VCaP (cell line): ENCODE results near the gene TBC1D1.

Experiments used
- H3K27ac ChIP-seq: fragments of 450-650 bp; 2 replicates; pipeline ENCODE4 v1.5.1; 2017
- CTCF ChIP-seq: fragments of 450-650 bp; conservative IDR thresholded peaks from 2 replicates; pipeline ENCODE4 v1.5.1; 2017; ENCODE audit warnings: mild to moderate bottlenecking, moderate library complexity

The TBC1D1 gene

DNA sequence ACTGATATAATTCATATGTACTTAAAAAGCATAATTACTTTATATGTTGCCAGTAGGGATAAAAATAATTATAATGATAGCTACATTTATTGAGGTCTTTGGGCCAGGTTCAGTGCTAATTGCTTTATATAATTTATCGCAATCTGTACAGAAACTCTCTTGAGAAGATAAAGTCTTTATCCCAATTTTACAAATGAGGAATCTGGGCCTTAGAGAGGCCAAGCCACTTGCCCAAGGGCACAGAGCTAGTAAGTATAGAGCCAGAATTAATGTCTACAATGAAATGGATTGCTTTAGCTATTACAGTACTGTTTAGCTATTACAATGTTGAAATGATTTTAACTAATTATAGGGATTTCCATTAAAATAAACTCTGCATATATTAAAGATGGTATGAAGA, 30.6 kb upstream of the TBC1D1 start:
- no peak overlapping the region for H3K27ac ChIP-seq
- no peak for TF ChIP-seq CTCF

DNA sequence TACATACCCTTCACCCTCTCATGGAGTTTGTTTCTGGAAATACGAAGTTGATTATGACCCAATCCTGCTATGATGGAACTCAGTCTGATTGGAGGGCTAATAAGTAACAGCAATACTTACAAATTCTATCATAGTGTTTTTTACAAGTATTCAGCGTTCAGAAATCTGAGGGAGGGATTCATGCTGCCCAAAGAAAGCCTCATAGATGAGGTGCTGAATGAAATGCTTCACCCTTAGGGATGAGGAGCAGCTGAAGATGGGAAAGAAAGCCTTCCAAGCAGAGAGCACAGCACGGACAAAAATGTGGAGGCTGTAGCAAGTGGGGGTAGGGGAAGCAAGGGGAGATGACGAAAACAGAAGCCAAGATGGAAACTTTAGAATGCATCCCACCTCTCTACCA, 27.9 kb upstream of the TBC1D1 start:
- H3K27ac ChIP-seq = no peak overlapping the region
- TF ChIP-seq CTCF = no peak

GRCh38 chr4:37864786-37865185, 26.1 kb upstream of the TBC1D1 start:
- TF ChIP-seq CTCF = no peak
- no peak overlapping the region for H3K27ac ChIP-seq

DNA sequence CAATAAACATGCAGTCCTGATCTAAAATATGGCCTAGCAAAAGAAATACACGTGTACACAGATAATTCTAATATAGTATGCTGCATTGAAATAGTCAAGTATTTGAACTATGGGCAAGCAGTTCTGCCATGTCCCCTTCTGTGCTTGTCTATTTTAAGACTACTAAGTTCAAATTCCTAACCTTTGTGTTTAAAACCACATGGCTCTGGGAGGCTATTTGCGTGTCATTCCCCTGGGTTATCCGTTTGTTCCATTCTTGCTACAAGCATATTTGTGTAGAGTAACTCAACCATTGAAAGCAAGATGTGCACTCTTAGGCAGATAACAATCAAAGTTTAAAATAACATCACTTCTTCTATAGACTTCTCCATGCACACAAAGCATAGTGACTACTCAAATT, 25.4 kb upstream of the TBC1D1 start:
- H3K27ac ChIP-seq = no peak overlapping the region

DNA sequence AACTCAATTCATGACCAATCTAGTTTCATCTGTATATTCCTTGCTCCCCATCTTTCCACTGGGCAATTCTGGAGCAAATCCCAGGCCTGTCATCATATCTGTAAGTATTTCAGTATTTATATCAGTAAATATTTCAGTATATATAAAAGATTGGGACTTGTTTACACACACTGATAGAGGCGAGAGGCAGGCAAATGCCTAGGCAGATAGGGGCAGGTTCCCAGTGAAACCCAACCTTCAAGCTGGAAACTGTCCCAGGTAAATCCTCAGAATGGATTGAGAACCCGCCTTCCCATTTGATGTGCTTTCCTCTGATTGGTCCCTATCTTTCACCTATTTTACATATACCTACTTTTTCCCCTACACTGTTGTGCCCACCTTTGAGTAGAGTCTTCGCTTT, 23.8 kb upstream of the TBC1D1 start:
- TF ChIP-seq CTCF = no peak
- no peak overlapping the region for H3K27ac ChIP-seq

More for the DNA sequence above, 25.4 kb upstream of the TBC1D1 start:
- no peak for TF ChIP-seq CTCF

DNA sequence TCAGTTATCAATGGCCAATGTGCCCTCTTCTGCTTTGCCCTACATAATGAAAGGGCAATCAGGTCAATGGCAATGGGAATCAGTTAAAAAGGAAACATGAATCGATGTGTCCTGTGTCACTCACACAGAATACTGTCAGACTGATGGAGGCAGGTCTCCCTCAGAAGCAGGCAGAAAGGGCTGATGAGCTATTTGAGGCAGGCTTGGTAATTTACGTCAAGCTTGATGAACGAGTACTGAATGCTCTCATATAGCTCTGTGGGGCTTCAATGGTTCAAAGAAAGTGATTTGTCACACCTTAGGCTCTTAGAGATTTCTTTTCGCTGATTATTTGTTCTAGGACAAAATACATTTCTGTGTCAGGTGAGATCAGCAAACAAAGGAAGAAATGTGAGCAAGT, 22.6 kb upstream of the TBC1D1 start:
- no peak for TF ChIP-seq CTCF
- H3K27ac ChIP-seq = no peak overlapping the region

- H3K27ac ChIP-seq = no peak overlapping the region
- no peak for TF ChIP-seq CTCF
These were observed 18.4 kb upstream of the TBC1D1 start for GRCh38 chr4:37872310-37872988.

DNA sequence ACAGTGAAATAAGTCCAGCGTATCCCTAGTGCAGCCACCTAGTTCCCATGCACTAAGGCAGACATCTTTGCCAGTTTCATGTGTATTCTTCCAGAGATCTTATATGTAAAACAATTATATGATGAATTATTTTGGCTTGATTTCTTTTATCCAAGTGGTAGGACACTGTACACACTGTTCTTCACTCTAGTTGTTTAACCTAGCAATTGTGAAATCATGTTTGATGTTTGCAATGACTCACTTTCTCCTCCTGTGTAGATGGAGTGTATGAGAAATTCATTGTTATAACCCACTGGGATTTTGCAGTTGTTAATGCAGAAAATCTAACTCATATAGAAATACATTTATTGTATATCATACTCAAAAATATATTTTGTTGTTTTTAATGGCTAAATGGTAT, 17.5 kb upstream of the TBC1D1 start:
- TF ChIP-seq CTCF = no peak
- no peak overlapping the region for H3K27ac ChIP-seq
